ENCODE data around the gene CSF3R. TPM values are rescaled to one million over a fixed set of nuclear protein-coding genes. Genes with fewer than 3 reads are reported as not detected.

The CSF3R gene
- total and polyA plus RNA-seq, 12 donors = 2.1 to 24.5 (median 11.1) TPM

GRCh38 chr1:36530261-36530660, 47.5 kb upstream of the CSF3R start:
- no peaks in the 10 kb centered on the region for H3K27me3 ChIP-seq
- no peak for TF ChIP-seq POLR2A (IDR thresholded peaks at IDR 0.05)
- TF ChIP-seq, protein P1, sequence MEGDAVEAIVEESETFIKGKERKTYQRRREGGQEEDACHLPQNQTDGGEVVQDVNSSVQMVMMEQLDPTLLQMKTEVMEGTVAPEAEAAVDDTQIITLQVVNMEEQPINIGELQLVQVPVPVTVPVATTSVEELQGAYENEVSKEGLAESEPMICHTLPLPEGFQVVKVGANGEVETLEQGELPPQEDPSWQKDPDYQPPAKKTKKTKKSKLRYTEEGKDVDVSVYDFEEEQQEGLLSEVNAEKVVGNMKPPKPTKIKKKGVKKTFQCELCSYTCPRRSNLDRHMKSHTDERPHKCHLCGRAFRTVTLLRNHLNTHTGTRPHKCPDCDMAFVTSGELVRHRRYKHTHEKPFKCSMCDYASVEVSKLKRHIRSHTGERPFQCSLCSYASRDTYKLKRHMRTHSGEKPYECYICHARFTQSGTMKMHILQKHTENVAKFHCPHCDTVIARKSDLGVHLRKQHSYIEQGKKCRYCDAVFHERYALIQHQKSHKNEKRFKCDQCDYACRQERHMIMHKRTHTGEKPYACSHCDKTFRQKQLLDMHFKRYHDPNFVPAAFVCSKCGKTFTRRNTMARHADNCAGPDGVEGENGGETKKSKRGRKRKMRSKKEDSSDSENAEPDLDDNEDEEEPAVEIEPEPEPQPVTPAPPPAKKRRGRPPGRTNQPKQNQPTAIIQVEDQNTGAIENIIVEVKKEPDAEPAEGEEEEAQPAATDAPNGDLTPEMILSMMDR (IDR thresholded peaks at IDR 0.05) = no peak
- H3K4me1 ChIP-seq (replicated peaks in 1 of 2) = no peaks in the 10 kb centered on the region
- no peak overlapping the region for H3K27ac ChIP-seq
- 60 to 78% (median 76%) methylated on average over 5 to 7 of the region's 7 CpGs for WGBS, 4 donors
- DNase-seq = no peak
- intact Hi-C loops (cut with DNase I) = no loop called here
- no peaks in the 10 kb centered on the region for H3K9me3 ChIP-seq (replicated peaks in 1 of 3)
- H3K36me3 ChIP-seq (replicated peaks in 1 of 2) = no peaks in the 10 kb centered on the region
- no peak overlapping the region for H3K4me3 ChIP-seq

GRCh38 chr1:36529769-36530260, 47.1 kb upstream of the CSF3R start:
- DNase-seq = no peak
- Histone ChIP-seq H3K4me3 (no peak overlapping the region), H3K9me3 (replicated peaks in 1 of 3) (no peaks in the 10 kb centered on the region), H3K4me1 (replicated peaks in 1 of 2) (no peaks in the 10 kb centered on the region), H3K36me3 (replicated peaks in 1 of 2) (no peaks in the 10 kb centered on the region), H3K27ac (no peak overlapping the region), H3K27me3 (no peaks in the 10 kb centered on the region)
- WGBS, 4 donors = 49 to 67% (median 64%) methylated on average over 3 of the region's 3 CpGs
- TF ChIP-seq, protein P1 (IDR thresholded peaks at IDR 0.05) = no peak
- TF ChIP-seq POLR2A (IDR thresholded peaks at IDR 0.05) = no peak
- intact Hi-C loops (cut with DNase I) = no loop called here

DNA sequence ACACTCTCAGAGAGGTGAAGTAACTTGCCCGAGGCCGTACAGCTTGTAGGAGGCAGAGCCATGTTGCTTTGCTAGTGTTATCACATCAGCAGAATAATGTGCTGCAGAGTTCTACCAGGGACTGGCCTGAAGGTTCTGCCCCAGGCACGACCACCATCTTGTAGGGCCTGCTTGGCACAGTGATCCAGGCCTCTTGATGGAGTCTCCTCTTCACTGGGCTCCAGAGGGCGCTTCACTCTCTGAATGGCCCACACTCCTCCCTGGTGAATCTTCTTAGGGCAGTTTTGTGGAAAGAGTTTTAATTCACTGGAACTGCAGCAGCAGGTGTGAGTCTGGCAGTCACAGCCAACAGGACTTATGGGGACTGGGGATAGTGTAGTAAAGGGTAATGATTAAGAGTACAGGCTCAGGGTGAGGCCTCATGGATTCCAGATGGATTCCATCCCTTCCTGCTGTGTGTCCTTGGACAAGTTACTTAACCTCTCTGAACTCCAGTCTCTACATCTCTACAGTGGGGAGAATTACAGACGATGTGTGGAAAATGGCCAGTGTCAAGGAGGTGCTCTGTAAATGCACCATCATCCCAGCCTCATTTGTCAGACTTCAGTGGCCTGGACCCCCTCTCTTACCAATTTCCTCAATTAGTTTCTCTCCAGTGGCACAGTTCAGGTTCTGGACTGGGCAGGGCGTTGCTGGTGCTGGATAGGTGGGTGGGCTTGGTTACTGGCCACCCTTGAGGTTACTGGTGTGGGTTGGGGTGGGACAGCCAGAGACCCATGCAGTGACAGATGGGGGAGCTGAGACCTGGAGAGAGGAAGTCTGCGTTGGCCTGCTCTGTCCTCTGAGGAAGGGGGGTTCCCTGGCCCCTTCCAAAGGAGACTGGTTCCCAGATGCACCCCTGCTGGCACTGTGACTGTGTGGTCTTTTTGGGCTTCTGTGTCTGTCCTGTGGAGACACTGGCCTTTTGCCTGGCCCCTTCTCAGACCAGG, 45.9 kb upstream of the CSF3R start:
- H3K9me3 ChIP-seq (replicated peaks in 1 of 3) = no peaks in the 10 kb centered on the region
- 67 to 80% (median 74%) methylated on average over 6 to 7 of the region's 7 CpGs for WGBS, 4 donors
- H3K27me3 ChIP-seq = no peaks in the 10 kb centered on the region
- H3K4me3 ChIP-seq = no peak overlapping the region
- intact Hi-C loops (cut with DNase I) = no loop called here
- H3K36me3 ChIP-seq (replicated peaks in 1 of 2) = no peaks in the 10 kb centered on the region
- H3K4me1 ChIP-seq (replicated peaks in 1 of 2) = no peaks in the 10 kb centered on the region
- DNase-seq = no peak
- H3K27ac ChIP-seq = no peak overlapping the region
- TF ChIP-seq, protein P1 (IDR thresholded peaks at IDR 0.05) = no peak
- no peak for TF ChIP-seq POLR2A (IDR thresholded peaks at IDR 0.05)

- intact Hi-C loops (cut with DNase I) = no loop called here
- Histone ChIP-seq H3K36me3 (replicated peaks in 1 of 2) (no peaks in the 10 kb centered on the region), H3K27me3 (no peaks in the 10 kb centered on the region), H3K4me1 (replicated peaks in 1 of 2) (no peaks in the 10 kb centered on the region), H3K4me3 (no peak overlapping the region), H3K27ac (no peak overlapping the region), H3K9me3 (replicated peaks in 1 of 3) (no peaks in the 10 kb centered on the region)
- 88 to 97% (median 92%) methylated on average over 9 to 10 of the region's 10 CpGs for WGBS, 4 donors
- TF ChIP-seq POLR2A (IDR thresholded peaks at IDR 0.05) = no peak
- TF ChIP-seq, protein P1 (IDR thresholded peaks at IDR 0.05) = no peak
- peak in 1 of 7 donors; percentile 4 for DNase-seq
Observed at GRCh38 chr1:36525166-36525565, 42.5 kb upstream of the CSF3R start.

Data from adrenal gland (tissue), 12 donors.